Measurements from ENCODE around the gene SERTAD2.

GRCh38 chr2:64626963-64627760, 26.6 kb downstream of the SERTAD2 start:
- TF ChIP-seq, protein P1, sequence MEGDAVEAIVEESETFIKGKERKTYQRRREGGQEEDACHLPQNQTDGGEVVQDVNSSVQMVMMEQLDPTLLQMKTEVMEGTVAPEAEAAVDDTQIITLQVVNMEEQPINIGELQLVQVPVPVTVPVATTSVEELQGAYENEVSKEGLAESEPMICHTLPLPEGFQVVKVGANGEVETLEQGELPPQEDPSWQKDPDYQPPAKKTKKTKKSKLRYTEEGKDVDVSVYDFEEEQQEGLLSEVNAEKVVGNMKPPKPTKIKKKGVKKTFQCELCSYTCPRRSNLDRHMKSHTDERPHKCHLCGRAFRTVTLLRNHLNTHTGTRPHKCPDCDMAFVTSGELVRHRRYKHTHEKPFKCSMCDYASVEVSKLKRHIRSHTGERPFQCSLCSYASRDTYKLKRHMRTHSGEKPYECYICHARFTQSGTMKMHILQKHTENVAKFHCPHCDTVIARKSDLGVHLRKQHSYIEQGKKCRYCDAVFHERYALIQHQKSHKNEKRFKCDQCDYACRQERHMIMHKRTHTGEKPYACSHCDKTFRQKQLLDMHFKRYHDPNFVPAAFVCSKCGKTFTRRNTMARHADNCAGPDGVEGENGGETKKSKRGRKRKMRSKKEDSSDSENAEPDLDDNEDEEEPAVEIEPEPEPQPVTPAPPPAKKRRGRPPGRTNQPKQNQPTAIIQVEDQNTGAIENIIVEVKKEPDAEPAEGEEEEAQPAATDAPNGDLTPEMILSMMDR (IDR thresholded peaks at IDR 0.05; ENCODE audit: low read depth, low read length), result no peak
- TF ChIP-seq POLR2A (IDR thresholded peaks at IDR 0.05; ENCODE audit: extremely low read depth, insufficient read length) (no peak), MAX (IDR thresholded peaks at IDR 0.05; ENCODE audit: low read depth, low read length) (no peak)
